ENCODE data around the gene DIP2B.

DNA sequence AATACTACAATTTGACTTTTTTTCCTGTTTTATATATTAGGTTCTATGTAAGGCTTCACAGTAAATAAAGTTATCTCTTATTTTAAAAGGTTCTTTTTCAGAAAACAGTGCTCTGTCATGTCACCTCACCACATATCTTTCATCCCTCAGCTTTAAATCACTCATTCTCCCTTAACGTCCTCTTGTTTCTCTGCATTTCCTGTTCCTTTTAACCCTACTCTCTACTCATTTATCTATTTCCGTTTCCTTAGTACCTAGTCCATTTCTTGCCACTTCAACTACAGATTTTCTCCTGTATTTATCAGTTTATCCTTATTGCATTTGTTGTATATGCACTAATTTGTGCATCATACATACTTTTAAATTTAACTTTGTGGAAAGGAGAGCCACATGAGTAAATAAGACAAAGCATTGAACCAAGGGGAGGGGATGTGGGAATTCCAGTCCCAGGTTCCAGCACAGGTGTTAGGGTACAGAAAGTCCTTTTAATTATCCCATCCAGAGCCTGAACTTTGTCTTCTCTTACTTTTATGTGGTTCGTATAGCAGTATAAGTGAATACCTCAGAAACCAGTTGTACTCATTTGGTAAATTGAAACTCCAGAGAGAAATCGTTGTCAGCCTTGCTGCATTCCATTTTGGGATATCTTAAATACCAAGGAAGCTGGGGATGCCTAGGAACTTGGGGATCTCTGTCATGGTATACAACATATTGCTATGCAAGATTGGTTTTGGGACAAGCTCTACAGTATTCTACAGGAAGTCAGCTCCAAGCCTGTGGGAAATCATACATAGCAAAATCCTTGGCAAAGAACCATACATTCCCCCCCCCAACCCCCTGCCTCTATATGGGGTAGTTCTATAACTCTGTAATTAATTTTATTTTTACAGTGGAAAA is 120.5 kb downstream of the DIP2B start:
- TF ChIP-seq POLR2A (IDR thresholded peaks at IDR 0.05) (no peak), EP300 (IDR thresholded peaks at IDR 0.05) (no peak)
- TF ChIP-seq, protein P1, sequence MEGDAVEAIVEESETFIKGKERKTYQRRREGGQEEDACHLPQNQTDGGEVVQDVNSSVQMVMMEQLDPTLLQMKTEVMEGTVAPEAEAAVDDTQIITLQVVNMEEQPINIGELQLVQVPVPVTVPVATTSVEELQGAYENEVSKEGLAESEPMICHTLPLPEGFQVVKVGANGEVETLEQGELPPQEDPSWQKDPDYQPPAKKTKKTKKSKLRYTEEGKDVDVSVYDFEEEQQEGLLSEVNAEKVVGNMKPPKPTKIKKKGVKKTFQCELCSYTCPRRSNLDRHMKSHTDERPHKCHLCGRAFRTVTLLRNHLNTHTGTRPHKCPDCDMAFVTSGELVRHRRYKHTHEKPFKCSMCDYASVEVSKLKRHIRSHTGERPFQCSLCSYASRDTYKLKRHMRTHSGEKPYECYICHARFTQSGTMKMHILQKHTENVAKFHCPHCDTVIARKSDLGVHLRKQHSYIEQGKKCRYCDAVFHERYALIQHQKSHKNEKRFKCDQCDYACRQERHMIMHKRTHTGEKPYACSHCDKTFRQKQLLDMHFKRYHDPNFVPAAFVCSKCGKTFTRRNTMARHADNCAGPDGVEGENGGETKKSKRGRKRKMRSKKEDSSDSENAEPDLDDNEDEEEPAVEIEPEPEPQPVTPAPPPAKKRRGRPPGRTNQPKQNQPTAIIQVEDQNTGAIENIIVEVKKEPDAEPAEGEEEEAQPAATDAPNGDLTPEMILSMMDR (IDR thresholded peaks at IDR 0.05): no peak

Measured in ovary (tissue), 3 donors.